Stimulated activated naive CD4-positive, alpha-beta T cell treated with Interleukin-2 at 50 U/mL for 16 hours (primary cell): ENCODE data around the gene COL4A1.

Experiments used
- DNase-seq: peaks from one replicate; lab custom pipeline; 2025; lab: John Stamatoyannopoulos, UW

The COL4A1 gene

GRCh38 chr13:110256126-110256905 is 50.6 kb downstream of the COL4A1 start:
- DNase-seq = no peak

DNA sequence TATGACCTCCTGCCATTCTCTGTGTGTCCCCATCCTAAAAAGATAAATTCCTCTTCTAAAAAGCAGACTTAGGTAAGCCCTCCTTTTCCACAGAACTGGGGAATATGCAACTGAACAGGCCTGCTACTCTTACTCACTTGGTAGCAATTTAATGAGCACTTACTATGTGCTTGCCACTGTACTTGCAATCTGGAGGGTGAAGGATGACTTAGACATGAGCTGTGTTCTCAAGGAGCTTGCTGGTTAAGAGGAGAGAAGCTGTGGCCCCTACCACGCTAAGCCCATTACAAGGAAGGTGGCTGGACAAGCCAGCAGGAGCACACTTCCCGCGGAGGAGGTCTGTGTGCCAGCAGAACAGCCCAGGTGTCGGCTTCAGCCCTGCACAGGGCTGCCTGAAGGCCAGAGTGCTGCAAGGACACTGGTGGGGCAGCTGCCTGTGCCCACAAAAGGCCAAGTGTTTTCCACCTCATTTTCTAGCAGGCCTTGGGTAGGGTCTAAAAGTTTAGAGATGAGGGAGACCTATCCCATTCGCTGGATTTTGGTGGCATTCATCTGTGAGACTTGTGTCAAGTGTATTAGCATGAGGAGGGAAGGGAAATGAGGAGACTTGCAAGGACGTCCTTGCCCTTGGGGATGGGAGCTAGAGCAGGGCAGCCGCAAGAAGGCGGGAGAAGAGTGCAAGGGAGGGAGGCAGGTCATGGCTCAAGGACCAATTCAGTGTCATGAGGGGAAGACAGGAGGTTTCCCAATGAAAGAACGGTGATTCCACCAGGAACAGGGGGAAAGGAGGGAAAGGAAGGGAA is 52.0 kb downstream of the COL4A1 start:
- DNase-seq = no peak

DNA sequence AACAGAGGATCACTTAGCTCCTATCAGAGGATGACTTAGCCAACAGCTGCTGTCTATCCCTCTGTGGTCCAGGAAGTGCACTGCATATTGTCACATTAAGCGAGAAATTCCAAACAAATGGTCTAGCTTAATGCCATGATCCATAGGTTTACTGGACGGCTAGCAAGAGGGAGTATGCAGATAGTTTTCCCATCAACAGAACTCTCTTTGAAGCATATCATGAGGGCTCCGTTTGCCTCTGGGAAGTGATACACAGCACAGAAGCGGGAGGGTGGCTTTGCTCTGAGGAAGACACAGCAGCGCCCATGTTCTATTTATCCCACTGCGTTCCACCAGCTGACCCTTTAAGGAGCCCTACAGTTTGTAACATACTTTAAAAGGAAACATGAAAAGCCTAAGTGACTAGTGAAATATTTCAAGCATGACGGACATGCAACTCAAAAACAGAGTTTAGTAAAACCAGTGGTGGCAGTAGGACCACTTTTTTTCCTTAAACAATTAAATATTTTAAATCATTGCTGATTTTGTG is 52.7 kb downstream of the COL4A1 start:
- no peak for DNase-seq

- DNase-seq = no peak
These were observed 55.7 kb downstream of the COL4A1 start for GRCh38 chr13:110251193-110251819.

DNA sequence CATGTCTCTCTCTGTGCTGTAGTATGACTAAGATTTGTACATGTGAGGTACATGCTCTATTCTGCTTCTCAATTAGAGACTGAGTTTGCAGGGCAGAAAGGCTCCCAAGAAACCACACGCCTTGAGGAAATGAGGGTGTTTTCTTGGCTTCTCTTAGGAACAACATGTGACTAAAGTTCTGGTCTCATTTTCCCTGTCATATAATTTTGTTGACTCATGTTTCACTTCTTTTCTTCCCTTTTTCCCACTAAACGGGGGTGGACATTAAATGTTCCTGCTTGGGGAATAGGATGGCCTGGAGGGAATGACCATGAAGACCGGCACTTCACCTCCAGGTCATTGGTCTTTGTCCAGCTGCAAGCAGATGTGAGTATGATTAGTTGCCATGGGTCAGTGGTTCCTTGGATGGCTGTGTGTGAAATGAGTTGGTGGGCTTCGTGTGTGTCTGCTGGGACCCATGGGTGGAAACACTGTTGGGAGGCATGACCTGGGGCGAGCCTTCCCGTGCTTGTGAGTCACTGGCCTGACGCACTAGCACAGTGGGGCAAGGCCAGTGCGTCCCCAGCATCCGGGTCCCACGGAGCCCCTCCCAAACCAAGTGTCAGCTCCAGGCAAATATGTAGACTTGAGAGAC is 56.6 kb downstream of the COL4A1 start:
- DNase-seq = no peak

- DNase-seq = no peak
These were observed 57.6 kb downstream of the COL4A1 start for GRCh38 chr13:110249326-110249725.

DNA sequence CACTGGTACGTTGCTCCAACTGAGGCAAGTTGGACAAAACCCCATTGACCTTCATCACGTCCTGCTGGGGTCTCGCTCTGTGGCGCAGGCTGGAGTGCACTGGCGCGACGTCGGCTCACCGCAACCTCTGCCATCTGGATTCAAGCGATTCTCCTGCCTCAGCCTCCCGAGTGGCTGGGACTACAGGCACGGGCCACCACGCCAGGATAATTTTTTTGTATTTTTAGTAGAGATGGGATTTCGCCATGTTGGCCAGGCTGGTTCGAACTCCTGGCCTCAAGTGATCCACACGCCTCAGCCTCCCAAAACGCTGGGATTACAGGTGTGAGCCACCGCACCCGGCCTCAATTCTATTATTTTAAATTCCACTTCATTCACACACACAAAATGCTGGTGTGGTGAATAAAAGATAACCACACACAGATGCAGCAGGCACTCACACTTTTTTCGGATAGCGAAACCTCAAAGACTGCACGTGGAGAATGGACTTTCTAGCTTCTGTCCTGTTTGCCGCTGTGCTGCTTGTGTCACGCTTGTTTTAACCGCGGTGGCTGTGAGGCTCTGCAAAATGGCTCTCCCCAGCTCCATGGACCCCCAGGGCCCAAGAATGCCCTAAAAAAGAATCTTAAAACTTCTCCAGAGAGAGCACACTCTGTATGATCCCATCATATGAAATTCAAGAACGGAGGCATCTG is 58.4 kb downstream of the COL4A1 start:
- no peak for DNase-seq

GRCh38 chr13:110246530-110246929 is 60.4 kb downstream of the COL4A1 start:
- DNase-seq = no peak

DNA sequence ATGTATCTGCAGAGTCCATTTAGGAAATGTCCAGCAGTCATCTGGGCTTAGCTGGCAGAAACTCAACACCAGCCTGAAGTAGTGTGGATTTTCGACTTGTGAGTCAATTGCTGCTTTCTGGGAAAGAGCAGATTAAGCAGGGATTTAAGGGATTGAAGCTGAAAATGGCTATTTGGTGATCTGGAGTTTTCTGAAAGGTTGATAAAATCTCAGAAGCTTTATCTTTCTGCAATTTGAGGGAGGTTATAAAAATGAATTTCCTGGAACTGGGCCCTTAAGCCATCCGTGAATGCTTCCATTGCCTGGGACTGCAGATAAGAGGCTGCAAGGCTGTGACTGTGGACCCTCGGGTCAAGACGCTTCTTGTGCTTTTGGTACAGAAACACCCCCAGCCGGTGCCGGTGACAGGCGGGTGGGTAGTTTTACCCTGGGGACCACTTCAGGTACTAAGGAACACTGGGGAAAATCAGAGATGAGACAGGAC is 61.5 kb downstream of the COL4A1 start:
- no peak for DNase-seq

DNA sequence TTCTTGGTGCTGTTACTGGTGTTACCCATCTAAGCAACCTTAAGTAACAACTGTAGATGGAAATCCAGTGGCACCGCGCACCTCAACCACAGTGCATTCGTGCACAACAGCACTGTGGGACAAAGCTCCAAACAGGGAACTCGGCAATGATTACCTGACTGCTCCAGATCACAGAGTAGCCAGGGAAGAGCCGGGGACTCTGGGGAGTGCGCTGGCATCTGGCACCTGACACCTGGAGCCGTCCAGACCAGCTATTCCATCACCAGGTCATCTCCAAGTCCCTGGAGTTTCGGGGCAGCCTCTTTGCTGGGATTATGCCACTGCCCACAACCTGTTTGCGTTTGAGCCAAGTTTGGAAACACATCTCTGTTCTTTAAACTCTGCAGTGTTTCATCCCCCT is 62.0 kb downstream of the COL4A1 start:
- no peak for DNase-seq

GRCh38 chr13:110244071-110244830 is 62.7 kb downstream of the COL4A1 start:
- DNase-seq = no peak

GRCh38 chr13:110242615-110243014 is 64.3 kb downstream of the COL4A1 start:
- no peak for DNase-seq

GRCh38 chr13:110240943-110241342 is 66.0 kb downstream of the COL4A1 start:
- DNase-seq = no peak

- DNase-seq = no peak
These were observed 66.6 kb downstream of the COL4A1 start for GRCh38 chr13:110240352-110240751.

DNA sequence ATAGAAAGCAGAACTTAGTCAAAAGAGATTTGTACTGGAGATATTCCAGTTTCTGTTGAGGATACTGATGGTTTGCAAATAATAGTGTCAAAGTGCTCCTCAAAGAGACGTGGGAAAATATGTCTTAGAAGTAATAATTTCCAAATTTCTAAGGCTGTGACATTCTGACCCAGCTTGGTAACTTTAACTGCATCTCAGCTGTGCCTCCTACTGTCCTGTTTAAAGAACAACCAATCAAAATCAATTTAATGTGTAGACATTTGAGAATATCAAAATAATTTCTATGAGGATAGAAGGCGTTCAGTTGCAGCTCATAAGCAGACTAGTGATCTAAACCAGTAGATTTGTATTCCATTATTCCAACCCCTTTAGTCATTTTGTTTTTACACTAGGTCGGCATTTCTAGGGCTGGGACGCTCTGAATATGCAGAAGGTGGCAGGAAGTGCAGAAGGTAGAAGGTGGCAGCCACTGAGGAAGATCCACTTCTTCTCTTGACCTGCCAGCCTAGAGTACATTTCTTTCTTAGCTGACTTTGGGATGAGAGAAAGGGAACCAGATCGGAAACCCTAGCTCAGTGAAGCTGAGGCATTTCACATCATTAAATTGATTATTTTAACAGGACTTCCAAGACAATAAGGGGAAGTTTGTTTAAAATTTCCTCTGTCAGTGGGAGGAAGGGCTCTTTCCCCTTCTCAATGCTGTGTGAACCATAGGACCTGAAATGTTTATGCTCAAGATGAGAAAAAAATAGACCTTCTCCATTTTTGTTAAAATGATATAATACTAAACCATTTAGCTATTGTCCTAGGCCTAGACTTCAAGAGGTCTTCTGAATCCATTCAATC is 67.5 kb downstream of the COL4A1 start:
- DNase-seq = no peak

DNA sequence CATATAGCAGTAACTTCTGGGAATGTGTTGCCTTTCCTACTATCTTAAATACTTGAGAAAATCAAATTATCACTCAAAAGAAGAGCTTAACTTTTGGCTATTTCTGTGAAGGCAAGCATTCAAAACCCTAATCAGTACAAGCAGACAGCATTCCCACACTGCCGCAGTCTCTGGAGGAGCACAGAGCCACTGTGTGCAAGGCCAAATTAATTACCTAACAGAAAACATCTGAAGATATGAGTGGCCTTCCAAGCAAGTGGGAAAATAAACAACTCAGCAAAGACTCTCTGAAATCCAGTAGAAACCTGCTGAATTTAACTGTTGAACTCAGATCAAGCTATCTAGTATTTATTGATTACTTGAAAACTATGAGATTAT is 68.2 kb downstream of the COL4A1 start:
- DNase-seq = no peak

DNA sequence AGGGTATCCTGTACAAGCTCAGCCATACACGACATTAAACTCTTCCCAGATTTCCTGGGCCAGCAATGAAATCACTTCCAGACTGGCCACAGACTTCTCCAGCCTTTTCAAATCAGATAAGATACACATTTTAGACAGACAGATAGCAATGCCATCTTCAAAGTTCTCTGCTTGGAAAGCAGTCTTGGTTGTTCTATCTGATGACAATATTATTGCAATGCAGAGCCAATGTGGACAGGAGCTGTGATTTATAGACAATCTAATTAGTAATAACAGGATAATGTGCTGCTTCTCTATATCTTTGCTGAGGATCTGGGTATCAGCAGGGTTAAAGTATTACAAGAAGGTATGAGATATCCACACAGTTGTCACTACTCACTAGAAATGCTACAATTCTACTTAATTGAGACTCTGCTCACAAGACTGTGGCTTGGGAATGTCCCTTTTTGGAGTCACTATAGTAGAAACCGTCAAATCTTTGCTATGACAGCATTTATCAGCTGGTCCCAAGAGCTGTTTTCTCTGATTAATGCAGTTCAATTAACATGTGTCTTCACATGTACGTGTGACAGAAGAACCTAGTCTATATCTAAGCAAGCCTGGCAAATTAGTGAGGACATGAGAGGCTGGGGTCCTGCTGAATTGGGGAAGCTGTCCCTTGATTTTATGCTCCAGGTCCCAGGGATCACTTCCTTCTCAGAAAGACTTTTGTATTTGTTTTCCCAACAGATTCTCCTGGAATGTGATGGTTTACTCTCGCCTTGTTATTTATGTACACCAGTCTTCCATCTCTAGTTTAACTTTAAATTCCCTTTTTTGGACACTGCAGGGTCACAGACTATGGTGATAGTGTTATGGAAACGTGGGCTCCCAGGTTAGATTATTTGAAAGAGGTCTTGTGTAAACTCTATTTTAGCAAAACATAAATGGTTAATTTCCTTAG is 68.8 kb downstream of the COL4A1 start:
- DNase-seq = no peak

DNA sequence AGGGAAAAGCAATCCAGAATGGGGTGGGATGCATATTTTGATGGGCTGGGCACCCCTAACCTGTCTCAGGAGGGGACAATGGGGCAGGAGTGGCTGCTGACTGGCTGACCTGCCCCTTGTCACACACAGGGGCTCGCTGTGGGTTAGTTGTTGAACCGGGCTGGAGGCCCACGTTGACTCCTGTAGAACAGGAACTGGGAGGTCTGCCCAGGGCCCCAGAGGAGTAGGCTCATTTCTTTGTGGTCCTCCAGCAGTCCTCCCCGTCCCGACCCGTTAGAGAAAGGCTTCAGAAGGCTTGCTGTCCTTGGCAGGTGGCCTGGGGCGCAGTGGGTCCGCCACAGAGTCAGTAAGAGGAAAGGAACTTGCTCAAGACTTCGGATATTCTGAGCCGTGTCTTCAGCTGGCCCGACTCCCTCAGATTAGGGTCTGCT is 70.1 kb downstream of the COL4A1 start:
- no peak for DNase-seq

GRCh38 chr13:110236431-110236830 is 70.5 kb downstream of the COL4A1 start:
- no peak for DNase-seq
